ENCODE measurements around the gene TRIAP1. TPM values are rescaled to one million over a fixed set of nuclear protein-coding genes. Genes with fewer than 3 reads are reported as not detected.

TRIAP1 gene
- polyA plus RNA-seq, 1 donor (not counting 4 experiments of a cell fraction or from before 2014, with no cell fraction given) = 71.1 TPM

- TF ChIP-seq EZH2 (IDR thresholded peaks at IDR 0.05; ENCODE audit: low read length) = no peak
- H3K4me2 ChIP-seq (ENCODE audit: control insufficient read depth, extremely low read depth, insufficient read depth, low read depth, low read length) = peak overlapping the region; percentile 97
- no peak overlapping the region for H3K27ac ChIP-seq (ENCODE audit: control insufficient read depth, insufficient read depth, low read length)
- H3K27me3 ChIP-seq (ENCODE audit: control insufficient read depth, extremely low read depth, insufficient read depth, low read length) = no peaks in the 10 kb centered on the region
- DNase-seq (ENCODE audit: low read depth, low spot score) (no peak), FAIRE-seq (no peak)
- H2AFZ ChIP-seq (ENCODE audit: control insufficient read depth, low read length) = no peak overlapping the region
- peaks cover 13 to 20% of the 10 kb centered on the region in 2 experiments for H3K36me3 ChIP-seq (ENCODE audit: control insufficient read depth in 2 of 2, extremely low read depth in 1 of 2, insufficient read depth in 2 of 2, low read length in 2 of 2)
- H3K4me3 ChIP-seq (ENCODE audit: control insufficient read depth in 2 of 3, extremely low read depth in 1 of 3, insufficient read depth in 2 of 3, low read depth in 1 of 3, low read length in 3 of 3) = no peak overlapping the region
- dilution Hi-C loops (cut with MboI; ENCODE audit: extremely low pct_ligation_motif_present, low sequenced_read_pairs) = no loop called here
- H3K79me2 ChIP-seq (ENCODE audit: control insufficient read depth, insufficient read depth, low read length) = peaks cover 84% of the 10 kb centered on the region
- no peaks in the 10 kb centered on the region for H3K9me3 ChIP-seq (ENCODE audit: control insufficient read depth, low read depth, low read length)
- peaks cover 19% of the 10 kb centered on the region for H3K4me1 ChIP-seq (ENCODE audit: control insufficient read depth, extremely low read depth, insufficient read depth, low read length)
- no peak overlapping the region for H3K9ac ChIP-seq (ENCODE audit: control insufficient read depth, extremely low read depth, insufficient read depth, low read length)
- H3K9me1 ChIP-seq (ENCODE audit: control insufficient read depth, extremely low read depth, insufficient read depth, low read length) = no peaks in the 10 kb centered on the region
- no peaks in the 10 kb centered on the region for H4K20me1 ChIP-seq (ENCODE audit: control insufficient read depth, extremely low read depth, insufficient read depth, low read length)
Measured at GRCh38 chr12:120444676-120445075, 1.5 kb downstream of the TRIAP1 start.

- Histone ChIP-seq H3K4me3 (ENCODE audit: control insufficient read depth in 2 of 3, extremely low read depth in 1 of 3, insufficient read depth in 2 of 3, low read depth in 1 of 3, low read length in 3 of 3) (peak overlapping the region in 1 of 3 experiments; percentile 31), H3K4me2 (ENCODE audit: control insufficient read depth, extremely low read depth, insufficient read depth, low read depth, low read length) (peak overlapping the region; percentile 96), H3K27me3 (ENCODE audit: control insufficient read depth, extremely low read depth, insufficient read depth, low read length) (no peaks in the 10 kb centered on the region), H3K79me2 (ENCODE audit: control insufficient read depth, insufficient read depth, low read length) (peaks cover 57% of the 10 kb centered on the region), H3K9ac (ENCODE audit: control insufficient read depth, extremely low read depth, insufficient read depth, low read length) (no peak overlapping the region), H3K36me3 (ENCODE audit: control insufficient read depth in 2 of 2, extremely low read depth in 1 of 2, insufficient read depth in 2 of 2, low read length in 2 of 2) (peaks cover 11 to 19% of the 10 kb centered on the region in 2 experiments), H2AFZ (ENCODE audit: control insufficient read depth, low read length) (no peak overlapping the region), H3K27ac (ENCODE audit: control insufficient read depth, insufficient read depth, low read length) (no peak overlapping the region), H4K20me1 (ENCODE audit: control insufficient read depth, extremely low read depth, insufficient read depth, low read length) (no peaks in the 10 kb centered on the region), H3K4me1 (ENCODE audit: control insufficient read depth, extremely low read depth, insufficient read depth, low read length) (peaks cover 21% of the 10 kb centered on the region), H3K9me3 (ENCODE audit: control insufficient read depth, low read depth, low read length) (no peaks in the 10 kb centered on the region), H3K9me1 (ENCODE audit: control insufficient read depth, extremely low read depth, insufficient read depth, low read length) (no peaks in the 10 kb centered on the region)
- no peak for FAIRE-seq
- dilution Hi-C loops (cut with MboI; ENCODE audit: extremely low pct_ligation_motif_present, low sequenced_read_pairs) = no loop called here
- peak; percentile 30 for DNase-seq (ENCODE audit: low read depth, low spot score)
- peak; percentile 42 to 88 (median 76) for TF ChIP-seq CTCF (optimal IDR thresholded peaks at IDR 0.05 in 1 of 3, IDR thresholded peaks at IDR 0.05 in 1 of 3, conservative IDR thresholded peaks at IDR 0.05 in 1 of 3; ENCODE audit: extremely low read depth in 1 of 3, insufficient read depth in 2 of 3, low read length in 3 of 3)
- no peak for TF ChIP-seq EZH2 (IDR thresholded peaks at IDR 0.05; ENCODE audit: low read length)
Measured at GRCh38 chr12:120439646-120440247, 6.4 kb downstream of the TRIAP1 start.
